ENCODE data around the gene DCDC2C. TPM values are rescaled to one million over a fixed set of nuclear protein-coding genes. Genes with fewer than 3 reads are reported as not detected.

DCDC2C gene
- polyA plus RNA-seq, 3 donors = not detected

GRCh38 chr2:3848776-3849175 lies 145.4 kb downstream of the DCDC2C start:
- no peak overlapping the region for H3K27ac ChIP-seq (ENCODE audit: low read depth in 1 of 2, low read length in 2 of 2)
- H3K79me2 ChIP-seq (ENCODE audit: insufficient read depth, low read length) = no peaks in the 10 kb centered on the region
- WGBS (ENCODE audit: insufficient coverage) = 100% methylated on average over 6 of the region's 9 CpGs
- H4K20me1 ChIP-seq (ENCODE audit: insufficient read depth, low read length) = no peaks in the 10 kb centered on the region
- TF ChIP-seq, protein P1, sequence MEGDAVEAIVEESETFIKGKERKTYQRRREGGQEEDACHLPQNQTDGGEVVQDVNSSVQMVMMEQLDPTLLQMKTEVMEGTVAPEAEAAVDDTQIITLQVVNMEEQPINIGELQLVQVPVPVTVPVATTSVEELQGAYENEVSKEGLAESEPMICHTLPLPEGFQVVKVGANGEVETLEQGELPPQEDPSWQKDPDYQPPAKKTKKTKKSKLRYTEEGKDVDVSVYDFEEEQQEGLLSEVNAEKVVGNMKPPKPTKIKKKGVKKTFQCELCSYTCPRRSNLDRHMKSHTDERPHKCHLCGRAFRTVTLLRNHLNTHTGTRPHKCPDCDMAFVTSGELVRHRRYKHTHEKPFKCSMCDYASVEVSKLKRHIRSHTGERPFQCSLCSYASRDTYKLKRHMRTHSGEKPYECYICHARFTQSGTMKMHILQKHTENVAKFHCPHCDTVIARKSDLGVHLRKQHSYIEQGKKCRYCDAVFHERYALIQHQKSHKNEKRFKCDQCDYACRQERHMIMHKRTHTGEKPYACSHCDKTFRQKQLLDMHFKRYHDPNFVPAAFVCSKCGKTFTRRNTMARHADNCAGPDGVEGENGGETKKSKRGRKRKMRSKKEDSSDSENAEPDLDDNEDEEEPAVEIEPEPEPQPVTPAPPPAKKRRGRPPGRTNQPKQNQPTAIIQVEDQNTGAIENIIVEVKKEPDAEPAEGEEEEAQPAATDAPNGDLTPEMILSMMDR (IDR thresholded peaks at IDR 0.05) = no peak
- Mint-ChIP-seq H3K9me3 (peaks cover 0 to 10% (median 5%) of the 10 kb centered on the region in 7 donors), H3K4me3 (no peak overlapping the region), H3K27me3 (ENCODE audit: low read depth in 3 of 3) (peaks cover 0 to 3% (median 0%) of the 10 kb centered on the region in 3 donors), H3K27ac (no peak overlapping the region), H3K36me3 (no peaks in the 10 kb centered on the region), H3K4me1 (no peaks in the 10 kb centered on the region)
- no peaks in the 10 kb centered on the region for H3K4me1 ChIP-seq (ENCODE audit: control insufficient read depth in 1 of 2, insufficient read depth in 2 of 2, low read length in 2 of 2)
- H2AFZ ChIP-seq (ENCODE audit: insufficient read depth, low read depth, low read length, poor library complexity, severe bottlenecking) = no peak overlapping the region
- no peak overlapping the region for H3K9ac ChIP-seq (ENCODE audit: insufficient read depth, low read length, poor library complexity, severe bottlenecking)
- no peak for DNase-seq
- H3K4me3 ChIP-seq (replicated peaks in 1 of 3; ENCODE audit: low read depth in 2 of 3, low read length in 3 of 3) = no peak overlapping the region
- no peaks in the 10 kb centered on the region for H3K36me3 ChIP-seq (replicated peaks in 1 of 2; ENCODE audit: control insufficient read depth in 1 of 2, insufficient read depth in 2 of 2, low read length in 2 of 2)
- H3K9me3 ChIP-seq (replicated peaks in 1 of 2; ENCODE audit: control insufficient read depth in 1 of 2, insufficient read depth in 1 of 2, low read length in 2 of 2) = peaks cover 0 to 3% of the 10 kb centered on the region in 2 donors
- no peaks in the 10 kb centered on the region for H3K27me3 ChIP-seq (ENCODE audit: control insufficient read depth in 2 of 2, insufficient read depth in 2 of 2, low read length in 2 of 2)
- intact Hi-C loops (cut with micrococcal nuclease) = no loop called here
- no peak overlapping the region for H3K4me2 ChIP-seq (replicated peaks; ENCODE audit: extremely low read depth, low read length, poor library complexity, severe bottlenecking)

DNA sequence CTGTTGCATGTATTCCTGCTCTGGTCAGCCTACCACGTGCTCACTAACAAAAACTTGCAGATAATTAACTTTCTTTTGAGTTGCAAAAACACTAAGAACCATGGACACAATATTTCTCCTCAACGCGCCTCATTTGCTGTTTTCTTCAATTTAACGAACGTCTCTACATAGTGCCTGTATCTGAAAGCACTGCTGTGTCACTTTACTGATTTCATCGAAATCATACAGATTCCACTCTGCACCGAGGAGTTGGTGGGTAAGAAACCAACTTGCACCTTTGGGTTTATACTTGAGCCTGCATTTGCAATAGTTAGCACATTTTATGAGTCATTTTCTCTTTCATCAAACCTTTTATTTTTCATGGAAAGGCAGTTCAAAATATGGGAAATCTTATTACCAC lies 145.8 kb downstream of the DCDC2C start:
- TF ChIP-seq, protein P1 (IDR thresholded peaks at IDR 0.05) = no peak
- Histone ChIP-seq H3K4me1 (ENCODE audit: control insufficient read depth in 1 of 2, insufficient read depth in 2 of 2, low read length in 2 of 2) (no peaks in the 10 kb centered on the region), H3K36me3 (replicated peaks in 1 of 2; ENCODE audit: control insufficient read depth in 1 of 2, insufficient read depth in 2 of 2, low read length in 2 of 2) (no peaks in the 10 kb centered on the region), H3K27ac (ENCODE audit: low read depth in 1 of 2, low read length in 2 of 2) (no peak overlapping the region), H3K4me2 (replicated peaks; ENCODE audit: extremely low read depth, low read length, poor library complexity, severe bottlenecking) (no peak overlapping the region), H3K9me3 (replicated peaks in 1 of 2; ENCODE audit: control insufficient read depth in 1 of 2, insufficient read depth in 1 of 2, low read length in 2 of 2) (peaks cover 0 to 3% of the 10 kb centered on the region in 2 donors), H3K27me3 (ENCODE audit: control insufficient read depth in 2 of 2, insufficient read depth in 2 of 2, low read length in 2 of 2) (no peaks in the 10 kb centered on the region), H2AFZ (ENCODE audit: insufficient read depth, low read depth, low read length, poor library complexity, severe bottlenecking) (no peak overlapping the region), H3K79me2 (ENCODE audit: insufficient read depth, low read length) (no peaks in the 10 kb centered on the region), H3K4me3 (replicated peaks in 1 of 3; ENCODE audit: low read depth in 2 of 3, low read length in 3 of 3) (no peak overlapping the region), H4K20me1 (ENCODE audit: insufficient read depth, low read length) (no peaks in the 10 kb centered on the region), H3K9ac (ENCODE audit: insufficient read depth, low read length, poor library complexity, severe bottlenecking) (no peak overlapping the region)
- H3K9me3 Mint-ChIP-seq = peaks cover 0 to 10% (median 7%) of the 10 kb centered on the region in 7 donors
- no peaks in the 10 kb centered on the region for H3K4me1 Mint-ChIP-seq
- H3K27me3 Mint-ChIP-seq (ENCODE audit: low read depth in 3 of 3) = peaks cover 0 to 3% (median 0%) of the 10 kb centered on the region in 3 donors
- no peak overlapping the region for H3K4me3 Mint-ChIP-seq
- DNase-seq = no peak
- no peaks in the 10 kb centered on the region for H3K36me3 Mint-ChIP-seq
- intact Hi-C loops (cut with micrococcal nuclease) = no loop called here
- no peak overlapping the region for H3K27ac Mint-ChIP-seq
- WGBS (ENCODE audit: insufficient coverage) = 81% methylated on average over 7 of the region's 7 CpGs

Data from CD14-positive monocyte (primary cell).